Right ventricle myocardium inferior (tissue), 1 donor: Measurements from ENCODE around the gene SLC37A1. TPM values are rescaled to one million over a fixed set of nuclear protein-coding genes. Genes with fewer than 3 reads are reported as not detected.
"Not testable (repeated sequence)": the region's sequence is repeated elsewhere in the genome, so short reads cannot be mapped to it uniquely, and the experiment has no call there.

Experiments used
- ATAC-seq: fragments of 200-7000 bp; cut with Tn5 transposase; one replicate; pipeline ENCODE4 v1.9.1; 2020; ENCODE audit warnings: mild to moderate bottlenecking, moderate library complexity
- DNase-seq: peaks from one replicate; pipeline ENCODE4 v3.0.0; 2021; ENCODE audit errors: missing footprints
- intact Hi-C: fragments of 100-400 bp; cut with DNase I; formaldehyde crosslinking; loops from one replicate; pipeline ENCODE4 v1.11.0; 2022
- total RNA-seq: library from RNA; stranded (reverse); fragmentation: NEBNext Ultra II Directional; extraction: Animal tissue kit (Norgen Biotek cat#: 25700); gene quantifications from one replicate; pipeline ENCODE4 v1.2.1, GENCODE V29; 2021
- donor health status: DM: no; HTN: yes; CAD: no; lungs with severe emphysema.

The SLC37A1 gene
- total RNA-seq, 1 donor from 2014 or later, result 3.0 TPM

DNA sequence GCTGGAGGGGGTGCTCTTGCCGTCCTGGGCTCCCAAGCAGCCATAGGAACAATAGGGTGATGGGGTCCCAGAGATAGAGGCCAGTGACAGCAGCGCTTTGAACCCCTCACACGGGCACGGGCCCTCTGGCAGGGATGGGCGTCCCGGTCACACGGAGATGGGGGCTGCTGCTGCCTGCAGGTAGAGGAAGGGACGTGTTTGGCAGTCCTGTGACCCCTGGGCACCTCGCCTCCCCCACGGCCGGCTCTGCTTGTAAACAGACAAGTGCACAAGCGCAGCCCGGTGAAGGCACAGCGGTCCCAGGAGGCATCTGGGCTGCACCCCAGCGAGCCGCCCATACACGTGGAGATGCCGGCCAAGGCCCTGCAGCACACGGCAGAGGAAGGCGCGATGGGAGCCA lies 103.3 kb downstream of the SLC37A1 start:
- no peak for ATAC-seq
- no peak for DNase-seq
- intact Hi-C loops, result no loop called here

DNA sequence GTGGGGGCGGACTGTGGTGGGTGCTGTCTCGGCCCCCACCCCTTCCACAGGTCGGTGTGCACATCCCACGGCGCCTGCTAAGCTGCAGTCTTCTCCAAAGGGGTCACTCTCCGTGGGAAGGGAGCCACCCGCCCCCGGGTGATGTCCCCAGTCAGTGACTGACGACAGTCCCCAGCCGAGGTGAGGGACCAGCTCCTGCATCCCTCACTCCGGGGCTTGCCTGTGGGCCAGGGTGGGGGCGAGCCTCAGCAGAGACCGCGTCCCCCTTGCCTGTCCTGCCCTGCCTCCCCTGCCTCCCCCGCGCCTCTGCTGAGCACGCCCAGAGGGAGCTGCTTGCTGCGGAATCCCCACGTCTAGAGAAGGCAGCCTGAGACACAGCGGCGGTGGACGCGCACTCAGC lies 103.8 kb downstream of the SLC37A1 start:
- ATAC-seq (no peak), DNase-seq (no peak)
- intact Hi-C loops, result no loop called here

DNA sequence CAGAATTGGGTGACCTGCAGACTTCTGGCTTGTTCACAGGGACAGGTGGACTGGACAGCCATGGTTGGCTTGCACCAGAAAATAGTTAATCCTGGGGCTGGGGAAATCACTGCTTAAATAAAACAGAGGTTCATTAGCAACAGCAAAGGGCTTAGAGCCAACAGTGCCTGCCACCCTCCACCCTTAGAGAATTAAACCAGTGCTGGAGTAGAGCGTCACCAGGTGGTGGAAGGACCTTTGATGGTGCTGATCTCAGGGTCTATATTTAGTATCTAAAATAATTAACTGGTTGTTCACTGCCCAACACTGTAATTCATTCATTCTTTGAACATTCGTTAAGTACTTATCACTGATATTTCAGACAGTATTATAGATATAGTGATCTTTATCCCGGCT lies 105.1 kb downstream of the SLC37A1 start:
- DNase-seq (no peak), ATAC-seq (no peak)
- intact Hi-C loops, result no loop called here

DNA sequence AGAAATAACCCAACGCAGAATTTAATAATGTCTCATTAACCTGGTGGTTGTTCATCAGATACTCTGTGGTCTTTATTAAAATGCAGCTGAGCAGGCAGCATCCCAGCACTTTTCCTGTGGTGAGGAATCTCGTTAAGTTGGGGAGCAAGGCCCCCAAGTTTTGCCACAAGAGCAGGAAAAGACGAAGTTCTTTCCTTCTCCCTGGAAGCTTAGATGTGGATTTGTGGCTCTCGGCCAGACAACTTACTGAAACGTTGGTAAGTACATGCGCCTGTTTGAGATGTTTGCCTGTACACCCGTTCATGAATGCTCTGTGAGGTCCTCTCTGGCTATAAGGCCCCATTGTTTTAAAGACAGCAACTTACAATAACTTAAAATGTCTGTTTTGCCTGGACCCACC lies 105.5 kb downstream of the SLC37A1 start:
- ATAC-seq, result no peak
- intact Hi-C loops, result no loop called here
- no peak for DNase-seq

DNA sequence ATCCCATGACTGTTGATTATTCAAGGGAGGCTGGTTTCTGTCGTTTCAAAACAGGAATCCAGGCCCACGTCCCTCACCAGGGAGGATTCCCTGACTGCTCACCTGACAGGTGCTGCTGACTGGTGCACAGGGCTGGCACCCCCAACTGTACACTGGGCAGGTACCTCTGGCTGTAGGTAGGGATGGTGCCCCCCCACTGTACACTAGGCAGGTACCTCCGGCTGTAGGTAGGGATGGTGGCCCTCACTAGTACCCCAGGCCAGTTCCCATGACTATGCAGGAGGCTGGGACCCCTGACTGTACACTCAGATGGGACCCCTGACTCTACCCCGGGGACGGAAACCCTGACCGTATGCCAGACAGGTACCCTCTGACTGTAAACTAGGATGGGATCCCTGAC lies 106.2 kb downstream of the SLC37A1 start:
- DNase-seq, result no peak

DNA sequence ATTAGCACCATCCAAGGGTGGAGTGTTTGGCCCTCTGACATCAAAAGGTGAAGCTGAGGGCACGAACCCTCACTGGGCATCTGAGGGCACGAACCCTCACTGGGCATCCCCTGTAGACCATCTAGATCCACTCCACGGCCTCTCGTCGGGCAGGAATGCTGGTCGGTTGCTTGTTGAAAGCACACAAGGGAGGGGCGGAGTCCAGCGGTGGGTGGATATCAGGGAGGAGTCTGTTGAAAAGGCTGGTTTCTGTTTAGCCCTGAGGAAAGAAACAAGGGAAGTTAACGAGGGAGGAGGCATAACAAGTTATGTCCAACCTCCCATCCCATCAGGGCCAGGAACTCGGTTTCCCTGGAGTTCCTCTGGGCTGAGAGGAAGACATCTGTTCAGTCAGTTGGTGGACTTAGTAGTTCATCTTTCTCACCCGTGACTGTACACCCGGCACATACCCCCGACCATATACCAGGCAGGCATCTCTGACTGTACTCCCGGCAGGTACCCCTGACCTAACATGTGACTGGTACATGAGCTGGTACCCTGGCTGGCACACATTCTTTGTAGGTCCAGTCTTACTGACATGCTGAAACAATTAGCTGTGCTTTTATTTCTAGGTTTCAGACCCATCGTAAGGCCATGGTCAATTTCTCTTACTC lies 107.6 kb downstream of the SLC37A1 start:
- DNase-seq (no peak), ATAC-seq (no peak)
- intact Hi-C loops, result no loop called here

More for the DNA sequence above, 106.2 kb downstream of the SLC37A1 start:
- intact Hi-C loops, result no loop called here
- no peak for ATAC-seq

DNA sequence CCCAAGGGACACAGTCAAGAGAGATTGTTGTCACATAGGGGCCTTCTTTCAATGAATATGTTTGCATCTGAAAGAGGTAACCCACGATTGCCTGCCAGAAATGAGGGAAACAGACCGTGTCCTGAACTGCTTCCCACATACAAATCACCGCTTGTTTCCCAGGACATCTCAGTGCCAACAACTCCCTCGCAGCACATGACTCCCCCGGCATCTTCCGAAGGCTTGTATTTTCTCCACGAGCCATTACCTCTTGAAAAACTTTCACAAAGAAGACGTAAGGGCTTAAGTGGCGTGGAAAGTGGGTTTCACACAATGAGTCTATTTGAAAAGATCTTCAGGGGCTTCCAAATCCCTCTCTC lies 108.1 kb downstream of the SLC37A1 start:
- DNase-seq (no peak), ATAC-seq (no peak)
- intact Hi-C loops, result no loop called here

DNA sequence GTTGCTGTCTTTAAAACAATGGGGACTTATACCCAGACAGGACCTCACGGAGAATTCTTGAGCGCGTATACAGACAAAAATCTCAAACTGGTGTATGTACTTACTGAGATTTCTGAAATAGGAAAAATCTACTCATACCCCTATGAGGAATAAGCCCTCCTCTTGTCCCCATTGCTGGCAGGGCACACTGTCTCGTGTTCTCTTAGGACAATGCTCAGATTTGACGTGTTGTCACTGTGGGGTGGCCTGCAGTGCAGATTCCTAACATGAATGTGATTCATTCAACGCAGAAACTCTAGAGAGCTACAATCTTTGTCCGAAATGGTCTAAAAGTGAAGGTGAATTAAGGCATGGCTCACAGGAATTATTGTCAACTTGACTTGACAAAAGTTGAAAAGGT lies 108.6 kb downstream of the SLC37A1 start:
- ATAC-seq (no peak), DNase-seq (no peak)
- intact Hi-C loops, result no loop called here

DNA sequence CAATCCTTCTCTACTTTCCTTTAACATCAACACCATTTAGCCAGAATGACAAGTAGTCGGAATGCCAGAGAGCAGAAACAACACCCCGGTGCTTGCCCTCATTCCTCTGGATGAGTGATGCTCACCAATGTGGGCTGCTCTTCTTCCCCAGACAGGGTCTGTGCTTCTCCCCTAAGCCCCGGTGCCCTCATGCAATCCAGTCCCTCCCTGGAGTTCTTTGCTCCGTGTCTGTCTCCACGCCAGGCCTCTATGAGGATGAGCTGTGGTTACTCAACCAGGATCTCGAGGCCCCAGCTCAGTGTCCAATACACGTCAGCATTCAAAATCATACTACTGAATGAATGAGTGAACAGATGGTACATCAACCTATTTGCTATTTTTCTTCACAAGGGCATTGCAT lies 110.0 kb downstream of the SLC37A1 start:
- ATAC-seq (no peak), DNase-seq (no peak)
- intact Hi-C loops, result no loop called here

DNA sequence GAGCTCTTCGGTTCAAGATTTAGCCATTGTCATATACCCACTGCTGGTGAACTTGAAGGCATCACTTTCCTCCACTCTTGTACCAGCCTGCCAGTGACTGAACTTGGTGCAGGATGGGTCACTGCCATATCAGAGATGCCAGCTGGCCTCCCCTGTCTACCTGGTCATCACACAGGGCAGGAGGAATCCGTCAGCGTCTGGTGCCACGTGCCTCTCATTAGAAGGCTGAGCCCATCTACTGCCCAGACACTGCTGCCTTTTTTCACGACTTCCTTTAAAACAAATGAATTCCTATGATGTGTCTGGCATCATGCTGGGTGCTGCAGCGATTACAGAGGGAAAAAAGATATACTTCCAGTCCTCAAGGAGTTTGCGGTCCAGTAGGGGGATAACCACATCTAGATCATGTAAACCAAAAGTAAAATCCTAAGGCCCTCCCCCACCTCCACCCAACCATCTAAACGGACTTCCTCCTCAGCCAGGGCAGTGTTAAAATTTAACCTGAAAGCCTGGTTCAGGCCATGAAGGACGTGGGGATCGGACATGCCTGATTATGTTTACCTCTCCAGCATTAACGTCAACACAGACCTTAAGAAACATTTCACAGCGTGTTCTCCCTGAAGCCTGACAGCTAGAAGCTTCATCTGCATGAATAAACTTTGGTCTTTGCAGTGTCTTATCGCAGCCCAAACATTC lies 110.6 kb downstream of the SLC37A1 start:
- intact Hi-C loops, result no loop called here
- ATAC-seq, result no peak

DNA sequence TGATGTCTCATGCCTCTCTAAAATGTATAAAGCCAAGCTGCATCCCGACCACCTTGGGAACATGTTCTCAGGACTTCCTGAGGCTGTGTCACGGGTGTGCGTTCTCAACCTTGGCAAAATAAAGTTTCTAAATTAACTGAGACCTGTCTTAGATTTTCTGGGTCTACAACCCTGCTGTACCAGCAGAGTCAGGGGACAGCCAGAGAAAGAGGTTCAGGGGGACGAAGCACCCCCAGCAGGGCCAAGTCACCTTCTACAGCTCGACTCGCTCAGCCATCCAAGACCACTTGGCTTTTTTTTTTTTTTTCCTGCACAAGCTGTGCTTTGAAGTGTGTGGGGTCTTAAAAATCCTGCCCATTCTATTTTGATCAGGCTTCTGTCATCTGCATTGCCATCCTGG lies 111.3 kb downstream of the SLC37A1 start:
- ATAC-seq (no peak), DNase-seq (no peak)
- intact Hi-C loops, result no loop called here

More for the DNA sequence above, 110.6 kb downstream of the SLC37A1 start:
- DNase-seq, result no peak

DNA sequence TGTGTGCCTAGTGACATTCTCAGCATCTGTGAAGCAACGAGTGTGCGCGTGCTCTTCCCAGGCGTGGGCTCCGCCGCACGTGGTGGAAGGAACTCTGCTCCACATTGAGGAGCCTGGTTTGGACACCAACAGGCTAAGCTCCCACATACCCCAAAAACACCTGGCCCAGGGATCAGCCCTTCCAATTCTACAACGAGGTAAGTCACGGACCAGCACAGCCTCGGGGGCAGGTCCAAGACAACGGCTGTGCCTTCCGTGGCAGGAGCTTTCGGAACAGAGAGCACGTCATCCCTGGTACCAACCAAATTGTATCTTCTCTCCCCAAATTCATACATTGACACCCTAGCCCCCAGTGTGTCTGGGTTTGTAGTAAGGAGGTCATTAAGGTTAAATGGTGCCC lies 112.5 kb downstream of the SLC37A1 start:
- DNase-seq (no peak), ATAC-seq (no peak)
- intact Hi-C loops, result no loop called here

DNA sequence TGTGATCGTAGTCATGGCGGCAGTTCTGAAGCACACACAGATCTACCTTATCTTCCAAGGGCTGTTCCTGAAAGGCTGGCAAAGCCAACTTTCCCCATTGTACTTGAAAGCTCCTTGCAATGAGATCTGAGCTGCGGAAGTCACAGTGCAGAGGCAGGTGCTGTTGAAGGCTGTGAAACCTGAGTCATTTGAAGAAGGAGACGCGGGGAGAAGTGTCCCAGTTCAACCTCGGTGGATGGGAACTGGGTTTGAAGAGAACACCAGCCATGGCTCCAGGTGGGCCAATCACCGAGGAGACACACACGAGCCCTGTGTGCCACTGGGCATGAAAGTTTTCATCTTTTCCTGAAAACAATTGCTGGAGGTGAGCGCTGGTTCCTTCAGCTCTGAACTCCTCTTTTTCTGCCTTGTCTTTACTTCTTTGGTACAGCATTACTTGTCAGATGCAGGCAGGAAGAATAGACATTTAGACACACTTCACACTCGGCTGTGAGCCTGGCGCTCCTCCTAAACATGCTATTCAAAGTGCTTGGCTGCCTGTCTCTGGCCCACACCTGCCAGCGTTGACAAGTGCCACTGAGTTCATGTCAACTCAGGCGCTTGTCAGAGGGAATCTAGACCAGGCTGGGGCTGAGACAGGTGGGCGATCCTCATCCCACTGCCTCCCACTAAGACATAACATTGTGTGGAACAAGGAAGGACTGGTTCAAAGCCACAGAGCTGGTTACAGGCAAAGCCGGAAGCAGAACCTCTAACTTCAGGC lies 114.1 kb downstream of the SLC37A1 start:
- intact Hi-C loops, result no loop called here
- DNase-seq (peak; percentile 87), ATAC-seq (peak; percentile 86)

DNA sequence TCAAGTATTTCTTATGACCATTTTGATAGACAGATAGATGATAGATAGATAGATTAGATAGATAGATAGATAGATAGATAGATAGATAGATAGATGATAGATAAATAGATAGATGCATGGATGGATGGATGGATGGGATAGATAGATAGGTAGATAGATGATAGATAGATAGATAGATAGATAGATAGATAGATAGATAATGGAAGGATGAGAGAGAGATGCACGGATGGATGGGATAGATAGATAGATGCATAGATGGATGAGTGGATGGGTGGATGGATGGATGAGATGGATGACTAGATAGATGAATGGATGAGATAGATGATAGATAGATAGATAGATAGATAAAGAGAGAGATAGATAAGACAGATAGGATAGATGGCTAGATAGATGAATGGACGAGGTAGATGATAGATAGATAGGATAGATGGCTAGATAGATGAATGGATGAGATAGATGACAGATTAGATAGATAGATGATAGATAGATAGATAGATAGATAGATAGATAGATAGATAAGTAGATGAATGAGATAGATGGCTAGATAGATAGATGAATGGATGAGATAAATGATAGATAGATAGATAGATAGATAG lies 114.9 kb downstream of the SLC37A1 start:
- intact Hi-C loops, ATAC-seq: not testable (repeated sequence)

DNA sequence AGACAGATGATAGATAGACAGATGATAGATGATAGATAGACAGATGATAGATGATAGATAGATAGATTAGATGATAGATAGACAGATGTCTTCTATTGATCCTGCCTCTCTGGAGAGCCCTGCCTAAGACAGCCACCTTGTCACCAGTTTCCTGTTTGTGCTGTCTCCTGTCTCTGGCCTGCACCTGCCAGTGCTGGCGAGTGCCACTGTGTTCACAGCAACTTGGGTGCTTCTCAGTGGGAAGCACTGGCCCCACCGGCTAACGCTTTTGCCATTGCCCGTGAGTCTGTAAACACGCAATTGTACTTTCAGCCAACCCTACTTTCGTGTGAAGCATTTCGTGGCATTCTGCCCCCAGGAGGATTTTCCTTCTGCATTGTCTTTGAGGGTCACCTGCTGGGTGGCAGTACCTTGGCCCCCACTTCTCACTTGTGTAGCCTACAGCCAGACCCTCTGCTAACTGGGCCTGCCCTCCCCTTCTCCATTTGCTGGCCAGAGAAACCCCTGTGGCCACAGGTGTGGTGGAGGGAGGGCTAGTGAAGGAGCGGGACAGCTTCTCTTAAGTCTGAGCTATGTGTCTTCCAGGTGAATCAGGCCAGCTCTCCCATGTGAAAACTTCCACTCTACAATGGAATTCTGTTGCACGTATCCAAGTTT lies 116.4 kb downstream of the SLC37A1 start:
- ATAC-seq, result no peak
- intact Hi-C loops, result no loop called here
- DNase-seq, result no peak

More for the DNA sequence above, 114.9 kb downstream of the SLC37A1 start:
- not testable (repeated sequence) for DNase-seq

DNA sequence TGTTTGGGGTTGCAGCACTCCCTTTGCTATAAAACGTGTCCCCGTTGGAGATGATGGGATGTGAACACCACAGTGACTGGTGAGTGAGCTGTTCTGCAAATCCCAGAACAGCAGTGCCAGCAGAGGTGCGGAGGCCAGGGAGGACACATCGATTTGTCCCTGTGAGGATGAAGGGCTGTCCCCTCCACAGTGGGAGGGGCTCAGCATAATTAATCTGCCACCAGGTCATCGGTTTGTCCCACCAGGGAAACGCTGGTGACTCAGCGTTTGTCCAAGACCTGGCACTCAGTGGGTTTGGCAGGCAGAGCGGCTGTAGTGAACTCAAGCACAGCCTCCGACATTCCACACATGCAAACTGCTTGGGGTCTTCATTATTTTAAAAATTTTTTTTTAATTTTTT lies 117.0 kb downstream of the SLC37A1 start:
- intact Hi-C loops, result no loop called here
- DNase-seq (no peak), ATAC-seq (peak; percentile 32)
